ENCODE results near the gene THSD8.
"Not testable (repeated sequence)": the region's sequence is repeated elsewhere in the genome, so short reads cannot be mapped to it uniquely, and the experiment has no call there.

The THSD8 gene

DNA sequence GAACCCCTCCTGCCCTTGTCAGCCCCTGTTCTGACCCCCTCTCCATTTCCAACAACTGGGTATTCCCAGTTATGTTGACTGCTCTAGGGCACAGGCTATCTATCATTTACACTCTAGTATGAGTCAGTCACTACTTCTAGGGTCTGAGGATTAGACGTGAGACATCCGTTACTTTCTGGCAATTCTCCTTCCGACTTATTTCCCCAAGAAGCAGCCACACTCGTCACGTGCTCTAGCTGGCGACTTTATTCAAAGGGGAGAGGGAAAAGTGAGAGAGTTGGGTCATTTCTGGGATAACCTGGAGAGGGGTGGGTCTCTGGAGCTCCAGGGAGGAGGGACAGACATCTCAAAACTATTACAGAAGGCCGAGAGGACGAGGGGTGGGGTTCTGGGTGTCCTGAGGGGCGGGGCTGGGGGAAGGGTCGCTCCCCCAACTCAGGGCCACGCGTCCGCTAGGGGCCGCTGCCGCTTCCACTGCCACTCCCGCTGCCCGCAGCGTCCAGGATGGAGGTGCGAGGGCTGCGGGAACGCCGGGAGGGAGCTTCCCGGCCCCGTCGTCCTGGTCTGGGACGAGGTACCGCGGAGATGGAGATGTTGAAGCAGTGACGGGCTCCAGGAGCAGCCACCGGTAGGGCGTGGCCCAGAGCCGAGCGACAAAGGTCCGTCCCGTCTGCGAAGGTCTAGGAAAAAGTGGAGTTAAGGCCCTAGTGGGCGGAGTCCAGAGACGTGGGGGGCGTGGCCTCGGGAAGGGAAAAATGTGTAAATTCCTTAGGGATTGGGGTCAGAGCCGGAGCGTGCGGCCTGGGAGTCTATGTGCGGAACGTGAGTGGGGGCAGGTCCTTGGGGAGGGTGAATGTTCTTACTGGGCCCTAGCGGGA lies 23.6 kb downstream of the THSD8 start:
- no peak for DNase-seq

DNA sequence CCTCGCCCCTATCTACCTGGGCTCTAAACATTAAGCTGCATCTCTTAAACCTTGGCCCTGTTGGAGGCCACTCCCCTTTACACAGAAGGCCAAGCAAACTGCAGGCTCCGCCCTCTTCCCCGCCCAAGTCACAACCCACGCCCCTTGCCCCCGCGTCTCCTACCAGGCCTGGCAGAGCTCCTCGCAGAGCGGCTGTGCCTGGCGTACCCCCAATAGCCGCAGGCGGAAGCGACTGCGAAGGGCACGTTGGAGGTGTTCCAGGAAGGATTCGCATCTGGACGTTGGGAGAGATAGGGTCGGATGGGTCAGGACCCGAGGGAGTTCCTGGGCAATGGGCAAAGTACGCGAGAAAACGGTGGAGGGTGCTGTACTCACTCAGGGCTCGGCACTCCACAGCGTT lies 26.6 kb downstream of the THSD8 start:
- DNase-seq: no peak

GRCh38 chr19:12833418-12833737 lies 31.5 kb downstream of the THSD8 start:
- no peak for DNase-seq

GRCh38 chr19:12833738-12834565 lies 32.1 kb downstream of the THSD8 start:
- no peak for DNase-seq

GRCh38 chr19:12834566-12834943 lies 32.7 kb downstream of the THSD8 start, which contains the start of gene RTBDN:
Gene RTBDN, minus strand, starts transcription at chr19:12834579. Its CDS starts 4,600 bp downstream, at chr19:12829979.
- DNase-seq: no peak

GRCh38 chr19:12834976-12835757 lies 33.3 kb downstream of the THSD8 start:
- no peak for DNase-seq

- no peak for DNase-seq
Observed at GRCh38 chr19:12836529-12836863, 34.6 kb downstream of the THSD8 start.

DNA sequence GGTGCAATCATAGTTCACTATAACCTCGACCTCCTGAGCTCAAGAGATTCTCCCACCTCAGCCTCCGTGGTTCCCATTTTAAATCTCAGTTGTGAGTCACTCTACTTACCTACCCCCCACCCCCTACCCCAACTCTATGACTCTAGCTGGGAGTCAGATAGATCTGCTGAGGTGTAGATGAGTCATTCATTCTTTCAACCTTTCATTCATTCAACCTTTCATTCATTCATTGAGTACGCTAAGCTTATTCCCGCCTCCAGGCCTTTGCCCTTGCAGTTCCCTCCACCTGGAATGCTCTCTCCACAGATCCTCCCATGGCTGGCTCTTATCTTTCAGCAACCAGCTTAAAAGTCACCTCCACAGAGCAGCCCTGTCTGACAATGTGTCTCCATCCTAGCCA lies 35.4 kb downstream of the THSD8 start:
- DNase-seq: no peak

DNA sequence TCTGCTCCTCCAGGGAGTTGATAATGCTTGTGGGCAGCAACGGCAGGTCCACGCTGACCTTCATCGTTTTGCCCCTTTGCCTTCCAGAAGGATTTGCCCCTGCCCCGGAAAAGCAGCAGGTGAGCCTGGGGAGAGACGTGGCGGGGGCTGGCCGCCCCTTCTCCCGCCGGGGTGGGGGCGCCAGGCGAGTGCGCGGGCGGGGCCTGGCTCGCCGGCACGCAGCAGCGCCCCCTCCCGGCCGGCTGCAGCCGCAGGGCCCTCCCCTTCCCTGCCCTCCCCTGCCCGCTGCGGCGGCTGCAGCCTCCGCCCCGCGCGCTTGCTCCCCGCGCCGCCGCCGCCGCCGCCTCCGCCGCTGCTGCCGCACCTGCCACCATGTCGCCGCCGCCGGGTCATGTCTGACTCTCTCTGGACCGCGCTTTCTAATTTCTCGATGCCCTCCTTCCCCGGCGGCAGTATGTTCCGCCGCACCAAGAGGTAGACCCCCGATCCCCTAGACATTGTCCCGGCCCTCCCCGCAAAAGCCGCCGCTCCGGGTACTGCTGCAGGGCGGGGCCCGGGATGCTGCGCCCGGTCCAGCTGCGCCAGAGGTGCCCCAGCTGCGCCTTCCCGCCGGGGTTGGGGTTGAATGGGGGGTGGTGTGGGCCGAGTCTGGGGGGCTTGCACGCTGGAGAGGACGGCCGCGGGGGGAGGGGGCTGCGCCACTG lies 36.5 kb downstream of the THSD8 start, which contains the start of gene MAST1:
Gene MAST1, plus strand, starts transcription at position 334 of the 704 bp plus-strand sequence. Its CDS starts 58 bp downstream, at position 392.
- DNase-seq: no peak

DNA sequence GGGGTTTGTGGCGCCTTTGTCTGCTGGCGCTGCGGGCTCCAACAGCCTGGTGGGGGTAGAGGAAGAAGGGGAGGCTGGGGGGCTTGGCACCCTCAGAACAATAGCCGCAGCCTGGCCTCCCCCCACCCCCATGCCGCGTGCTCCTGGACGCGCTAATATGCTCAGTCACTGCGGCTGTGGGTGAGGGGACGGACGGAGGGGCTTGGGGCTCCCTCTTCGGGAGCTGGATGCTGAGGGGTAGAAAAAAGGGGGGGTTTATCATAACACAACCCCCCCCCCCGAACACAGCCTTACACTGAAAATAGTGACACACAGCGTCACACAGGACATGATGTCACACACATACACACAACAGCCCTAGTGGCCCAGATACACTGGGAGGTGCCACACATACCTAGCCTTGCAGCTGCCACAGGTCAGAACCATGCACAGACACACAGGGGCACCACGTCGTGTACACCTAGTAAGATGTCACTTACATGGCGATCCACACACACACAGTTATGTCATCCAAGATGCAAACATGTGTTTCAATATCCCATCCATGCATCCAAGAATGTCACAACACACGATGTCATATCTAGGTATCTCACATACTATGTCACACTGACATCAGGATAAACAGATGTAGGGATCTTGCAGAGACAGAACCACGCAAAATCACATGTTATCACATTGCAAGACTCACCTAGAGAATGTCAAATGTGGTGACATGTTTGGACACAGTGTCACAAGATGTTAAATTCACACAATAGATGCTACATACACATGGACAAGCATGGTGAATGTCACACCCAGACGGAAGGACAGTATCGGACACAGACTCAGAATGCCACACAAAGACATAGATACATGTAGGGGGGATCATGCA lies 37.3 kb downstream of the THSD8 start:
- DNase-seq: no peak

- no peak for DNase-seq
Observed at GRCh38 chr19:12840091-12841079, 38.5 kb downstream of the THSD8 start.

GRCh38 chr19:12841094-12841493 lies 39.2 kb downstream of the THSD8 start:
- no peak for DNase-seq

- no peak for DNase-seq
Observed at GRCh38 chr19:12842511-12842910, 40.6 kb downstream of the THSD8 start.

GRCh38 chr19:12843328-12843727 lies 41.5 kb downstream of the THSD8 start:
- no peak for DNase-seq

- no peak for DNase-seq
Observed at GRCh38 chr19:12843999-12844732, 42.3 kb downstream of the THSD8 start.

GRCh38 chr19:12846613-12847012 lies 44.7 kb downstream of the THSD8 start:
- DNase-seq: not testable (repeated sequence)

DNA sequence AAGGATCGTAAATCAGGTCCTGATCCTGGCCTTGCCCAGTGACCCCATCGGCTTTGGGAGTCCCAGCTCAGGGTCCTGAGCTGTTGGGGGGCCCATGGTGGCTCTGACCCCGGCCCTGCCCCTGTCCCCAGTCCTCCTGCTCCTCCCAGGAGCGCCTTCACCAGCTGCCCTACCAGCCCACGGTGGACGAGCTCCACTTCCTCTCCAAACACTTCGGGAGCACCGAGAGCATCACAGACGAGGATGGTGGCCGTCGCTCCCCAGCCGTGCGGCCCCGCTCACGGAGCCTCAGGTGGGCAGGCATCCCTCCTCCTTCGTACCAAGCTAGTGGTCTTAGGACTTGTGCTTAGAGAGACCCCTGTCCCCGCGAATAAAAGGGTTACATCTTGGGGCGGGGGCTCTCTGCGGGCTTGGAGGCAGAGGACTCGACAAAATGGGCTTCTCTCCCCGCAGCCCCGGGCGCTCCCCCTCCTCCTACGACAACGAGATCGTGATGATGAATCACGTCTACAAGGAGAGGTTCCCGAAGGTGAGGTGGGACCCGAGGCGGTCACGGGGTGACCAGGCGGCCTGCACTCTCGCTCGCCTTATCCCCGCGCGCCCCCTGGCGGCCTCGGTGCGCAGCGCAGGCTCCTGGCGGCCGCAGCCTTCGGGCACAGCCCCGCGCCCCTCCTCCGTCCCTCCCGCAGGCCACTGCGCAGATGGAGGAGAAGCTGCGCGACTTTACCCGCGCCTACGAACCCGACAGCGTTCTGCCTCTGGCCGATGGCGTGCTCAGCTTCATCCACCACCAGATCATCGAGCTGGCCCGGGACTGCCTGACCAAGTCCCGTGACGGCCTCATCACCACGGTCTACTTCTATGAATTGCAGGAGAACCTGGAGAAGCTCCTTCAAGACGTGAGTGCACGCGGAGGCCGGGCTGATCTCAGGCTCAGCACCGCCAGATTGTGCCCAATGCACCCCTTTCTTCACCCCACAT lies 45.6 kb downstream of the THSD8 start:
- peak; percentile 90 for DNase-seq
